Upper lobe of right lung (tissue), 1 donor: ENCODE results near the gene FHIT. TPM values are rescaled to one million over a fixed set of nuclear protein-coding genes. Genes with fewer than 3 reads are reported as not detected.

Experiments
- ATAC-seq: fragments of 200-7000 bp; cut with Tn5 transposase; one replicate; pipeline ENCODE4 v1.9.1; 2020; ENCODE audit warnings: mild to moderate bottlenecking, moderate library complexity
- DNase-seq: peaks from one replicate; pipeline ENCODE4 v3.0.0-alpha.2; 2020
- H3K27ac ChIP-seq: fragments of 200-600 bp; one replicate; pipeline ENCODE4 v1.8.0; 2022
- H3K27me3 ChIP-seq: fragments of 200-600 bp; one replicate; pipeline ENCODE4 v1.8.0; 2022; ENCODE audit warnings: mild to moderate bottlenecking
- H3K36me3 ChIP-seq: fragments of 200-600 bp; one replicate; pipeline ENCODE4 v1.8.0; 2022
- H3K4me1 ChIP-seq: fragments of 200-600 bp; one replicate; pipeline ENCODE4 v1.8.0; 2022
- H3K4me3 ChIP-seq: fragments of 200-600 bp; one replicate; pipeline ENCODE4 v1.8.0; 2022; ENCODE audit warnings: mild to moderate bottlenecking
- H3K9me3 ChIP-seq: fragments of 200-600 bp; one replicate; pipeline ENCODE4 v1.8.0; 2022
- CTCF ChIP-seq: fragments of 200-600 bp; IDR thresholded peaks from one replicate; pipeline ENCODE4 v1.8.0; 2022; ENCODE audit warnings: antibody characterized with exemption
- intact Hi-C: fragments of 100-400 bp; cut with DNase I; formaldehyde crosslinking; loops from one replicate; pipeline ENCODE4 v1.11.0; 2022
- total RNA-seq: library from RNA; stranded (reverse); fragmentation: NEBNext Ultra II Directional; extraction: Animal tissue kit (Norgen Biotek cat#: 25700); gene quantifications from one replicate; pipeline ENCODE4 v1.2.1, GENCODE V29; 2021
- donor health status: DM: no; HTN: yes; CAD: no; lungs with severe emphysema.

Gene FHIT
- total RNA-seq, 1 donor from 2014 or later = 9.6 TPM

- no peaks in the 10 kb centered on the region for H3K4me1 ChIP-seq
- no peaks in the 10 kb centered on the region for H3K9me3 ChIP-seq
- no peak overlapping the region for H3K27ac ChIP-seq
- intact Hi-C loops = no loop called here
- H3K4me3 ChIP-seq = no peak overlapping the region
- no peak for TF ChIP-seq CTCF
- no peaks in the 10 kb centered on the region for H3K27me3 ChIP-seq
- DNase-seq (no peak), ATAC-seq (no peak)
- no peaks in the 10 kb centered on the region for H3K36me3 ChIP-seq
These were observed 380.9 kb downstream of the FHIT start for GRCh38 chr3:60870396-60870795.

GRCh38 chr3:60867200-60867599, 384.1 kb downstream of the FHIT start:
- TF ChIP-seq CTCF = no peak
- intact Hi-C loops = no loop called here
- Histone ChIP-seq H3K36me3 (no peaks in the 10 kb centered on the region), H3K27ac (no peak overlapping the region), H3K27me3 (no peaks in the 10 kb centered on the region), H3K9me3 (no peaks in the 10 kb centered on the region), H3K4me1 (no peaks in the 10 kb centered on the region), H3K4me3 (no peak overlapping the region)
- ATAC-seq (no peak), DNase-seq (no peak)

- ATAC-seq (peak; percentile 34), DNase-seq (no peak)
- no peaks in the 10 kb centered on the region for H3K36me3 ChIP-seq
- H3K4me1 ChIP-seq = no peaks in the 10 kb centered on the region
- no peaks in the 10 kb centered on the region for H3K9me3 ChIP-seq
- no peak overlapping the region for H3K4me3 ChIP-seq
- no peaks in the 10 kb centered on the region for H3K27me3 ChIP-seq
- H3K27ac ChIP-seq = no peak overlapping the region
- TF ChIP-seq CTCF = no peak
- intact Hi-C loops = no loop called here
These were observed 394.8 kb downstream of the FHIT start for GRCh38 chr3:60856257-60857046.

- intact Hi-C loops = no loop called here
- H3K9me3 ChIP-seq = no peaks in the 10 kb centered on the region
- ATAC-seq = peak; percentile 84
- H3K4me3 ChIP-seq = no peak overlapping the region
- H3K27ac ChIP-seq = no peak overlapping the region
- no peaks in the 10 kb centered on the region for H3K36me3 ChIP-seq
- no peaks in the 10 kb centered on the region for H3K27me3 ChIP-seq
- no peak for DNase-seq
- TF ChIP-seq CTCF = no peak
- H3K4me1 ChIP-seq = no peaks in the 10 kb centered on the region
These were observed 396.0 kb downstream of the FHIT start for GRCh38 chr3:60855250-60855649.

- DNase-seq (no peak), ATAC-seq (peak; percentile 68)
- Histone ChIP-seq H3K27ac (no peak overlapping the region), H3K36me3 (no peaks in the 10 kb centered on the region), H3K27me3 (no peaks in the 10 kb centered on the region), H3K4me3 (no peak overlapping the region), H3K4me1 (no peaks in the 10 kb centered on the region), H3K9me3 (no peaks in the 10 kb centered on the region)
- TF ChIP-seq CTCF = no peak
- intact Hi-C loops = no loop called here
These were observed 396.5 kb downstream of the FHIT start for GRCh38 chr3:60854791-60855190.

GRCh38 chr3:60847791-60848190, 403.5 kb downstream of the FHIT start:
- Histone ChIP-seq H3K27ac (no peak overlapping the region), H3K4me1 (no peaks in the 10 kb centered on the region), H3K36me3 (no peaks in the 10 kb centered on the region), H3K27me3 (no peaks in the 10 kb centered on the region), H3K9me3 (no peaks in the 10 kb centered on the region), H3K4me3 (no peak overlapping the region)
- ATAC-seq (peak; percentile 46), DNase-seq (no peak)
- TF ChIP-seq CTCF = no peak
- intact Hi-C loops = no loop called here
